Effector memory CD4-positive, alpha-beta T cell (primary cell): ENCODE results near the gene SPTSSA.
"Not testable (repeated sequence)": the region's sequence is repeated elsewhere in the genome, so short reads cannot be mapped to it uniquely, and the experiment has no call there.

Experiments
- DNase-seq, 3 donors: peaks; one replicate each; pipeline ENCODE4 v3.0.0-alpha.2; 2020
- H3K27ac ChIP-seq: 2 replicates; pipeline ENCODE4 v1.7.0; 2013; ENCODE audit warnings: mild to moderate bottlenecking, low read length, moderate library complexity; ENCODE audit not compliant: insufficient read depth, poor library complexity, severe bottlenecking
- H3K27me3 ChIP-seq: replicated peaks from 2 replicates; pipeline ENCODE4 v1.7.0; 2013; ENCODE audit warnings: mild to moderate bottlenecking, low read length; ENCODE audit not compliant: insufficient read depth, control insufficient read depth, poor library complexity, severe bottlenecking
- H3K36me3 ChIP-seq: 2 replicates; pipeline ENCODE4 v1.7.0; 2013; ENCODE audit warnings: mild to moderate bottlenecking, low read length, moderate library complexity; ENCODE audit not compliant: control insufficient read depth, insufficient read depth
- H3K4me1 ChIP-seq: 2 replicates; pipeline ENCODE4 v1.7.0; 2013; ENCODE audit warnings: low read length, mild to moderate bottlenecking; ENCODE audit not compliant: control insufficient read depth, insufficient read depth, poor library complexity, severe bottlenecking
- H3K4me3 ChIP-seq: 2 replicates; pipeline ENCODE4 v1.7.0; 2013; ENCODE audit warnings: low read length, low read depth, mild to moderate bottlenecking; ENCODE audit not compliant: insufficient read depth, poor library complexity, severe bottlenecking
- H3K9me3 ChIP-seq: 2 replicates; pipeline ENCODE4 v1.7.0; 2013; ENCODE audit warnings: mild to moderate bottlenecking, low read length, moderate library complexity; ENCODE audit not compliant: control insufficient read depth

SPTSSA gene

GRCh38 chr14:34403646-34404045 lies 58.4 kb downstream of the SPTSSA start:
- H3K27ac ChIP-seq: no peak overlapping the region
- H3K9me3 ChIP-seq: no peaks in the 10 kb centered on the region
- no peak for DNase-seq
- no peaks in the 10 kb centered on the region for H3K36me3 ChIP-seq
- H3K27me3 ChIP-seq: no peaks in the 10 kb centered on the region
- H3K4me3 ChIP-seq: no peak overlapping the region
- no peaks in the 10 kb centered on the region for H3K4me1 ChIP-seq

DNA sequence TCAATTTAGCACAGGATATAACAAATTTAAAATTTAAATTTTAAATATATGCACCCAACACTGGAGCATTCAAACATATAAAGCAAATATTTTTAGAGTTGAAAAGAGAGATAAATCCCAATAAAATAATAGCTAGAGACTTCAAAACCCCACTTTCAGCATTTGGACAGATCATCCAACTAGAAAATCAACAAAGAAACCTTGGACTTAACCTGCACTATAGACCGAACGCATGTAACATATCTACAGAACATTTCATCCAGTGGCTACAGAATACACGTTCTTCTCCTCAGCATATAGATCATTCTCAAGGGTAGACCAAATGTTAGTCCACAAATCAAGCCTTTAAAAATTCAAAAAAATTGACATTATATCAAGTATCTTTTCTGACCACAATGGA lies 64.0 kb downstream of the SPTSSA start:
- H3K27me3 ChIP-seq: no peaks in the 10 kb centered on the region
- H3K9me3 ChIP-seq: no peaks in the 10 kb centered on the region

GRCh38 chr14:34387974-34388516 lies 74.0 kb downstream of the SPTSSA start:
- Histone ChIP-seq H3K27ac (no peak overlapping the region), H3K36me3 (no peaks in the 10 kb centered on the region), H3K27me3 (peaks cover 5% of the 10 kb centered on the region), H3K4me1 (no peaks in the 10 kb centered on the region), H3K4me3 (no peak overlapping the region), H3K9me3 (no peaks in the 10 kb centered on the region)
- no peak for DNase-seq

More for the DNA sequence above, 64.0 kb downstream of the SPTSSA start:
- Histone ChIP-seq H3K4me3 (no peak overlapping the region), H3K27ac (no peak overlapping the region), H3K4me1 (no peaks in the 10 kb centered on the region), H3K36me3 (no peaks in the 10 kb centered on the region)
- DNase-seq: no peak

- Histone ChIP-seq H3K4me3 (no peak overlapping the region), H3K9me3 (no peaks in the 10 kb centered on the region), H3K27ac (no peak overlapping the region), H3K27me3 (peaks cover 5% of the 10 kb centered on the region), H3K36me3 (no peaks in the 10 kb centered on the region), H3K4me1 (no peaks in the 10 kb centered on the region)
- no peak for DNase-seq
These were observed 75.1 kb downstream of the SPTSSA start for GRCh38 chr14:34386865-34387485.

DNA sequence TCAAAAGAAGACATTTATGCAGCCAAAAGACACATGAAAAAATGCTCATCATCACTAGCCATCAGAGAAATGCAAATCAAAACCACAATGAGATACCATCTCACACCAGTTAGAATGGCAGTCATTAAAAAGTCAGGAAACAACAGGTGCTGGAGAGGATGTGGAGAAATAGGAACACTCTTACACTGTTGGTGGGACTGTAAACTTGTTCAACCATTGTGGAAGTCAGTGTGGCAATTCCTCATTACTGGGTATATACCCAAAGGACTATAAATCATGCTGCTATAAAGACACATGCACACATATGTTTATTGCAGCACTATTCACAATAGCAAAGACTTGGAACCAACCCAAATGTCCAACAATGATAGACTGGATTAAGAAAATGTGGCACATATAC lies 76.2 kb downstream of the SPTSSA start:
- H3K36me3 ChIP-seq, DNase-seq, H3K9me3 ChIP-seq, H3K4me3 ChIP-seq, H3K4me1 ChIP-seq, H3K27ac ChIP-seq, H3K27me3 ChIP-seq: not testable (repeated sequence)

GRCh38 chr14:34383839-34384238 lies 78.2 kb downstream of the SPTSSA start:
- no peak overlapping the region for H3K27ac ChIP-seq
- H3K4me3 ChIP-seq: no peak overlapping the region
- H3K27me3 ChIP-seq: peaks cover 5% of the 10 kb centered on the region
- H3K9me3 ChIP-seq: no peaks in the 10 kb centered on the region
- no peak for DNase-seq
- H3K36me3 ChIP-seq: no peaks in the 10 kb centered on the region
- H3K4me1 ChIP-seq: no peaks in the 10 kb centered on the region
